Adrenal gland (tissue), 12 donors: ENCODE results near the gene MRPS2. TPM values are rescaled to one million over a fixed set of nuclear protein-coding genes. Genes with fewer than 3 reads are reported as not detected.

ENCODE experiments used
- DNase-seq, 7 donors: peaks; one replicate each; pipeline ENCODE4 v3.0.0-alpha.2; 2019 to 2020
- H3K27ac ChIP-seq, 5 donors: fragments of 200-600 bp; sonication (generic) in 4 of 5; 1 replicate in 3 of 5; 2 replicates in 2 of 5; pipeline versions ENCODE4 v1.5.1 to v1.8.0; 2016 to 2020; ENCODE audit warnings: mild to moderate bottlenecking in 1 of 5
- H3K27me3 ChIP-seq: fragments of 200-600 bp; 2 replicates; pipeline ENCODE4 v1.8.0; 2021
- H3K36me3 ChIP-seq, 2 donors: fragments of 200-600 bp; replicated peaks in 1 of 2; 1 replicate in 1 of 2; 2 replicates in 1 of 2; pipeline versions ENCODE4 v1.5.1 to v1.8.0; 2018 to 2022
- H3K4me1 ChIP-seq, 2 donors: fragments of 200-600 bp; replicated peaks in 1 of 2; 1 replicate in 1 of 2; 2 replicates in 1 of 2; pipeline versions ENCODE4 v1.5.1 to v1.8.0; 2018 to 2021
- H3K4me3 ChIP-seq, 4 donors: fragments of 200-600 bp; sonication (generic) in 3 of 4; one replicate each; pipeline ENCODE4 v1.5.1; 2016 to 2018
- H3K9me3 ChIP-seq, 3 donors: fragments of 200-600 bp; sonication (generic) in 1 of 3; replicated peaks in 1 of 3; 1 replicate in 2 of 3; 2 replicates in 1 of 3; pipeline versions ENCODE4 v1.5.1 to v1.8.0; 2016 to 2021
- POLR2A ChIP-seq, 2 donors: fragments of 450-650 bp; IDR thresholded peaks; one replicate each; pipeline ENCODE4 v1.6.1; 2017; ENCODE audit warnings: antibody characterized with exemption in 2 of 2, mild to moderate bottlenecking in 2 of 2, moderate library complexity in 1 of 2
- WGBS, 4 donors: extraction: QIAGEN DNeasy Blood & Tissue Kit in 2 of 4; methylation state at CpG; one replicate each; pipeline versions ENCODE4 v1.1.5 to v1.1.7; 2013 to 2017; 5-methylcytosine and 5-hydroxymethylcytosine counted together
- intact Hi-C, 2 donors: fragments of 100-400 bp; cut with DNase I; formaldehyde crosslinking; loops; one replicate each; pipeline versions ENCODE4 v1.14.1 to v1.15.0; 2022 to 2023
- polyA plus RNA-seq, 3 donors: library from polyadenylated mRNA; stranded (reverse); fragments of 200-250 nt in 2 of 3; fragments of 350-450 nt in 1 of 3; fragmentation: Illumina TruSeq in 1 of 3; extraction: RNeasy Lipid Tissue Mini Kit (QIAGEN cat#74804) in 1 of 3; gene quantifications; one replicate each; pipeline ENCODE4 v1.2.3, GENCODE V29; 2013 to 2014
- total RNA-seq, 9 donors: library from RNA; depleted of rRNA in 4 of 9; stranded (reverse); fragments of >200 nt in 4 of 9; fragments of 120-200 nt in 1 of 9; fragmentation: NEBNext Ultra II Directional in 1 of 9; extraction: Animal tissue kit (Norgen Biotek cat#: 25700) in 1 of 9; gene quantifications; one replicate each; pipeline versions ENCODE4 v1.1.0 to v1.2.4, GENCODE V29; 2013 to 2023
- TF ChIP-seq, protein P1 (sequence below), 6 experiments: fragments of 450-650 bp in 4 of 6; fragments of 200-600 bp in 2 of 6; sonication (generic) in 1 of 6; IDR thresholded peaks; 1 replicate in 5 of 6; 2 replicates in 1 of 6; pipeline versions ENCODE4 v1.5.1 to v1.8.0; 2016 to 2021; ENCODE audit warnings: antibody characterized with exemption in 6 of 6, mild to moderate bottlenecking in 2 of 6, moderate library complexity in 1 of 6
- donor health status: healthy with polysubstance abuse.
- donor health status: Bipolar disorder and iron deficiency.
- donor health status: DM: yes; HTN: yes; CAD: no.
- donor health status: DM: no; HTN: no; CAD: no.
- donor health status: DM: no; HTN: no; CAD: no.
- donor health status: DM: yes; HTN: yes; CAD: no.

The MRPS2 gene
- total and polyA plus RNA-seq, 12 donors, result 31.8 to 84.1 (median 59.8) TPM

DNA sequence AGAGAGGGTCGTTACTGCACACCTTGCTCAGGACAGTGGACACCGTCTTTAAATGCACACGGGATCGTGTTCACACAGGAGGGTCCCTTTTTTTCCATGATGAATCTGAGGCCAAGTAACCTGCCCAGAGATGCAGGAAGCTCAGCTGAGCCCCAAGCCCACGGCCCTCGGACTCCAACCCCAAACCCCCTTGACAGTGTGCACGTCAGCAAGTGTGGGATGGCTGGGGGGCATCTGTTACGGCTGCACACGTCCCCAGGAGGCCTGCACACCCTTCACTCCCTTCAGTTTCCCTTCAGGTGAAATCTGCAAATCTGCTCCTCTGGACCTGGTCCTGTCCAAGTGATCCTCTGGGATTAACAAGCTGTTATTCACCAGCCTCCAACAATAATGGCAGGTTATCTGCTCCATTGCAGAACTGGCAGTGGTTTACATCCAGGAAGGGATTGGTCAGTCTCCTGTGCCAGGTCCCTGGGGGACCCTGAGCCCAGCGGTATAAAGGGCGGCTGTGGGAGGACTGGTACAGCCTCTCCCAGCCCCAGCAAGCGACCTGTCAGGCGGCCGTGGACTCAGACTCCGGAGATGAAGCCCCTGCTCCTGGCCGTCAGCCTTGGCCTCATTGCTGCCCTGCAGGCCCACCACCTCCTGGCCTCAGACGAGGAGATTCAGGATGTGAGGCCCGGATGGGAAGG, 20.6 kb downstream of the MRPS2 start, which contains the start of gene LCN1:
Gene LCN1 (plus strand): TSS at position 525 of the 692 bp plus-strand sequence. CDS start 58 bp downstream, at position 583.
- no peaks in the 10 kb centered on the region for H3K27me3 ChIP-seq
- 85 to 88% (median 87%) methylated on average over 14 to 18 of the region's 18 CpGs for WGBS, 4 donors
- no peaks in the 10 kb centered on the region for H3K4me1 ChIP-seq
- TF ChIP-seq, protein P1, sequence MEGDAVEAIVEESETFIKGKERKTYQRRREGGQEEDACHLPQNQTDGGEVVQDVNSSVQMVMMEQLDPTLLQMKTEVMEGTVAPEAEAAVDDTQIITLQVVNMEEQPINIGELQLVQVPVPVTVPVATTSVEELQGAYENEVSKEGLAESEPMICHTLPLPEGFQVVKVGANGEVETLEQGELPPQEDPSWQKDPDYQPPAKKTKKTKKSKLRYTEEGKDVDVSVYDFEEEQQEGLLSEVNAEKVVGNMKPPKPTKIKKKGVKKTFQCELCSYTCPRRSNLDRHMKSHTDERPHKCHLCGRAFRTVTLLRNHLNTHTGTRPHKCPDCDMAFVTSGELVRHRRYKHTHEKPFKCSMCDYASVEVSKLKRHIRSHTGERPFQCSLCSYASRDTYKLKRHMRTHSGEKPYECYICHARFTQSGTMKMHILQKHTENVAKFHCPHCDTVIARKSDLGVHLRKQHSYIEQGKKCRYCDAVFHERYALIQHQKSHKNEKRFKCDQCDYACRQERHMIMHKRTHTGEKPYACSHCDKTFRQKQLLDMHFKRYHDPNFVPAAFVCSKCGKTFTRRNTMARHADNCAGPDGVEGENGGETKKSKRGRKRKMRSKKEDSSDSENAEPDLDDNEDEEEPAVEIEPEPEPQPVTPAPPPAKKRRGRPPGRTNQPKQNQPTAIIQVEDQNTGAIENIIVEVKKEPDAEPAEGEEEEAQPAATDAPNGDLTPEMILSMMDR (IDR thresholded peaks at IDR 0.05), result no peak
- TF ChIP-seq POLR2A (IDR thresholded peaks at IDR 0.05), result no peak
- DNase-seq, result peak in 2 of 7 donors; percentile 6 to 18
- no peaks in the 10 kb centered on the region for H3K36me3 ChIP-seq
- H3K9me3 ChIP-seq, result no peaks in the 10 kb centered on the region
- intact Hi-C loops, result no loop called here
- no peak within 1 kb of the TSS for H3K27ac ChIP-seq
- H3K4me3 ChIP-seq, result no peak within 1 kb of the TSS

DNA sequence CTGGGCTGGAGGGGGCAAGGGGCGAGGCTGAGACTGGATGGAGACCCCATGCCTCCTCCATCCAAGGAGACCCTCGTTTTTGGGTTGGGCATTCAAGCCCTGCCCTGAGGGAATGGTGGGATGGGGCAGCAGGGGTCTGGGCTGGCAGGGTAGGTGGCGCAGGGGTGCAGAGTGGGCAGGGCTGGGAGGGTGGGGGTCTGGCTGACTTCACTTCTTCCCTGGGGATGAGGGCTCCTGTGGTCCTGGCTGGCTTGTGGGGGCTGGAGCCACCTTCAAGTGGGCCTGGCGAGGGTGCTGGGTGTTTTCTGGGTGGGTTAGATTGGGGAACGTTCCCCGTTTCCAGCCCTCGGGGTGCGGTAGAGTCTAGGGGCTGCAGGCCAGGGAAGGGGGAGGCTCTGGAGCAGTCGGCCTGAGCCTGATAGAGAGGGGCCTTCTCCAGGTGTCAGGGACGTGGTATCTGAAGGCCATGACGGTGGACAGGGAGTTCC, 21.2 kb downstream of the MRPS2 start:
- intact Hi-C loops, result no loop called here
- Histone ChIP-seq H3K9me3 (no peaks in the 10 kb centered on the region), H3K4me3 (no peak overlapping the region), H3K27me3 (no peaks in the 10 kb centered on the region), H3K36me3 (no peaks in the 10 kb centered on the region), H3K4me1 (no peaks in the 10 kb centered on the region), H3K27ac (no peak overlapping the region)
- peak in 2 of 7 donors; percentile 4 to 10 for DNase-seq
- TF ChIP-seq, protein P1 (IDR thresholded peaks at IDR 0.05), result no peak
- no peak for TF ChIP-seq POLR2A (IDR thresholded peaks at IDR 0.05)
- WGBS, 4 donors, result 78 to 100% (median 80%) methylated on average over 3 to 10 of the region's 11 CpGs

DNA sequence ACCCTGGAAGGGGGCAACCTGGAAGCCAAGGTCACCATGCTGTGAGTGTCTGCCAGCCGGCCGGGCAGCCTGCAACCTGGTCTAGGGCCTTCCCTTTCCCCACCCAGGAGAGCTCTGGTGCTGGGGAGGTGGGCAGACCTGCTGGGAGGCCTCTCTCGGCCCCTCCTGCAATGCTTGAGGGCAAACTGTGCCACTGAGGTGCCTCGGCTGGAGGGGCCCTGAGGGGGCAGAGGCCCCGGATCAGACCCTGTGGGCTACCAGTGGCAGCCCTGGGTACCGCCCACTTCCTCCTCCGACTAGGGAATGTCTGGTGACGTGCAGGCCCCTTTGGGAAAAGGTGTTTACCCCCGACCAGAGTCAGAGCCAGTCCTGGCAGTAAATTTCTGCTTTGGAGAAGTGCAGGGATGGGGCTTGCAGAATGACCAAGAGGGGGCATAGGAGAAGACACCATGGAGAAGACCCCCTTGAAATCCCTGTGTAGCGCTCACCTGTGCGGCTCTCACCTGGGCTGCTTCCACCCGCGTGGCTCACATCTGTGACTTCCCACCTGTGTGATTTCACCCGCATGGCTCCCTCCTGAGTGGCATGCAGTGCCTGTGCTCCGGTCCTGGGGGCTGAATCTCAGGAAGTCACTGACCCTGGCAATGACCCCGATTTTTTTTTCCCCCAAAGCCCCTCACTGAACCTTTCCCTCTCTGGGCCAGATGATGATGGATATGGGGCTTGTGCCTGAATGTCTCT, 21.8 kb downstream of the MRPS2 start:
- no peaks in the 10 kb centered on the region for H3K36me3 ChIP-seq
- no peaks in the 10 kb centered on the region for H3K4me1 ChIP-seq
- 75 to 91% (median 79%) methylated on average over 7 to 16 of the region's 16 CpGs for WGBS, 4 donors
- peak in 2 of 7 donors; percentile 5 to 23 for DNase-seq
- TF ChIP-seq, protein P1 (IDR thresholded peaks at IDR 0.05), result no peak
- TF ChIP-seq POLR2A (IDR thresholded peaks at IDR 0.05), result no peak
- H3K4me3 ChIP-seq, result no peak overlapping the region
- intact Hi-C loops, result no loop called here
- no peaks in the 10 kb centered on the region for H3K27me3 ChIP-seq
- H3K27ac ChIP-seq, result no peak overlapping the region
- H3K9me3 ChIP-seq, result no peaks in the 10 kb centered on the region

DNA sequence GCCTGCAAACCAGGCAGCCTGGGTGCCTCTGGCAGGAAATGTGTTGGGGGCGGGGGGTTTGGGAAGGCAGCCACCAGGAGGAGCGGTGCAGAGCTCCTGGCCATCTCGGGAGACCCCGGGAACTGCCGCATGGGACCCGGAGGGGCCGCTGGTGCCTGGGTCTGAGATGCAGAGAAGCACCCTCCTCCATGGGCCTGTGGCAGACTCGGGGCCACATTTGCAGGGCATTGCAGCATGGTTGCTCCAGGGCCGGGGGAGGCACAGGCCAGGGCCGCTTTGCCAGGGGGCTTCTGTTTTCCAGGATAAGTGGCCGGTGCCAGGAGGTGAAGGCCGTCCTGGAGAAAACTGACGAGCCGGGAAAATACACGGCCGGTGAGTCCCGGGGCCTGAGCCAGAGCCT, 22.4 kb downstream of the MRPS2 start:
- no peaks in the 10 kb centered on the region for H3K9me3 ChIP-seq
- H3K4me1 ChIP-seq, result no peaks in the 10 kb centered on the region
- no peaks in the 10 kb centered on the region for H3K36me3 ChIP-seq
- WGBS, 4 donors, result 67 to 80% (median 74%) methylated on average over 10 to 17 of the region's 17 CpGs
- H3K27ac ChIP-seq, result no peak overlapping the region
- intact Hi-C loops, result no loop called here
- H3K27me3 ChIP-seq, result no peaks in the 10 kb centered on the region
- TF ChIP-seq, protein P1 (IDR thresholded peaks at IDR 0.05), result no peak
- TF ChIP-seq POLR2A (IDR thresholded peaks at IDR 0.05), result no peak
- peak in 2 of 7 donors; percentile 4 to 31 for DNase-seq
- no peak overlapping the region for H3K4me3 ChIP-seq
